ENCODE results near the gene COMMD9.

- TF ChIP-seq EZH2 (IDR thresholded peaks at IDR 0.05; ENCODE audit: insufficient read depth, poor library complexity, severe bottlenecking) (no peak), EZH2phosphoT487 (IDR thresholded peaks at IDR 0.05; ENCODE audit: insufficient read depth, low read depth) (no peak)
Measured at GRCh38 chr11:36266767-36267166, 22.5 kb downstream of the COMMD9 start.

Data from GM23248 (cell line).